Raji (cell line): ENCODE data around the gene RNASEH2A.

Source experiments
- POLR2A ChIP-seq: IDR thresholded peaks from 2 replicates; pipeline ENCODE4 v1.6.1; 2011; ENCODE audit warnings: low read depth, low read length, control low read depth; ENCODE audit not compliant: insufficient read depth

RNASEH2A gene

DNA sequence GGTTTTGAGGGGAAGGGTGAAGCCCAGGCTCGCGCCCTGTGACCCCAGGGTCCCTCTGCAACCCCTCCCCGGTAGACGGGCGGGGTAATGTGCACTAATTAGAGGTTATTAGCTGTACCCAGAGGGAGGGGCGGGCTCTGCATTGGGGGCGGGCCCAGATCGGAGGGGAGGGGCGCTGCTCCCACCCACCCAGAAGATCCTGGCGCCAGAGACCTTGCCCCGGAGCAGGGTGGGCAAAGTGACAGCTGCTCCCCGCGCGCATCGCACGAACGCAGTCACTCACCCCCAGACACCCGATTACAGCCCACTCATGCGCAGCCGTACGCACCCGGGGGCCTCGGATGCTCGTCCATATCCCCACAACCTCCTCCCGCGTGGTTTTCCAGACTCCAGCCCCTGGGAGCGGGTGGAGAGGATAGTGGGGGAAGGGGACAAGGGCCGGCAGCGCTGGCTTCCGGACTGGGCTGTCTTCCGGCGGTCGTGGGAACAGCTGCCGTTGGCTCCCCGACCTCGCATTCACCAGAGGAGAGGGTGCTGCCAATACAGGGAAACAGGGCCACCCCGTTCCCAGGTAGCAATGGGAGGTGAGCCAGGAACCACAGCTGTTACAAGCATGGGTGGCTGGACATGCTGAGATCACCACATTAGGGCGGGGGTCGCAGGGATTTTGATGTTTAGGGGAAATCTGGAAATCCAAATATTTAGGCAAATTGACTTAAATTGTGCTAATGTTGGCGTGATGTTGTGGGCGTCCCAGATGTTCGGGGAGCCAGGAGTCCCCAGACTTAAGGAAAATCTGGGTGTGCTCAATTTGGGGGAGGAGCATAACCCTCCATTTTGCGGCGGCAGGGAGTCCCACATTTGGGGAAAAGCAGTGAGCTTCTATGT, 28.1 kb upstream of the RNASEH2A start:
- TF ChIP-seq POLR2A: peak; percentile 65

- TF ChIP-seq POLR2A: no peak
Observed at GRCh38 chr19:12778905-12779161, 27.6 kb upstream of the RNASEH2A start.

DNA sequence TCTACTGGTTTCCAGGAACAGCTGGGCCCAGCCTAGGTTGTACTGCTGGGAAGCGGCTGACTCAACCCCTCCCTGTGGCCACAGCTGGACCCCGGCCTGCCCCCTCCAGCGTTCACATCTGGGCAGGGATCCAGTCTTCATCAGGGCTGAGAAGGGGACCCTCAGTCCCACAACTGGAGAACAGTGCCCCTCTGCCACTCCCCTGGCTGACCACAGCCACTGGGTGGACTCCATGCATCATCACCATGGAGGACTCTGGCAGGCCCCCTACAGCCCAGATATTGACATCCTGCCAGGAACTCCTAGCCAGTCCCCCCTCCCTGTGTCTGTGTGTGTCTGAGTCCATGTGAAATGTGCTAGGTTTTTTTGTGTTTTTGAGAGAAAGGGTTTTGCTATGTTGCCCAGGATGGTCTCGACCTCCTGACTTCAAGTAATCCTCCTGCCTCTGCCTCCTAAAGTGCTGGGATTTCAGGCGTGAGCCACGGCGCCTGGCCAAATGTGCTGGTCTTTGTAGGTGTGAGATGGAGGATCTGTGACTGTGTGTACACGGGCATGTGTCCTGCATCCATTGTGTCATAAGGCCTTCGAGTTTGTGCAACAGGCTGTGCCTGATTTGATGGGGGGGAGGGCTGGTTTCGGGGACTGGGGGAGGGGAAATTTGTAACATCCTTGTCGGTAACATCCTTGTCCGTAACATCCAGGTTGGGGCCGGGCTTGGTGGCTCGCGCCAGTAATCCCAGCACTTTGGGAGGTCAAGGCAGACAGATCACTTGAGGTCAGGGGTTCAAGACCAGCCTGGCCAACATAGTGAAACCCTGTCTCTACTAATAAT, 27.0 kb upstream of the RNASEH2A start:
- 0 out of 2 replicates have a peak, but pooled peaks have one; percentile 25 for TF ChIP-seq POLR2A

DNA sequence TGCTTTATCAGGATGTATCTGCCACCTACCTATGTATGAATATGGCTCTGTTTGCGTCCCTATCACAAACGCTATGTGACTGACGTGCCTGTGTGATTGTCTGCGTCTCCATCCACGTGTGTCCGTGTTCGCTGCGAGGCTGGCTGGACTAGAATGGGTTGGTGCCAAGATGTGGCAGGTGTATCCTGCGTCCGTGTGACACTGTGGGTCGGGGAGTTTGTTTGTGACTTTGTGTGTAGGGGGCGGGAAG, 24.3 kb upstream of the RNASEH2A start:
- TF ChIP-seq POLR2A: no peak

DNA sequence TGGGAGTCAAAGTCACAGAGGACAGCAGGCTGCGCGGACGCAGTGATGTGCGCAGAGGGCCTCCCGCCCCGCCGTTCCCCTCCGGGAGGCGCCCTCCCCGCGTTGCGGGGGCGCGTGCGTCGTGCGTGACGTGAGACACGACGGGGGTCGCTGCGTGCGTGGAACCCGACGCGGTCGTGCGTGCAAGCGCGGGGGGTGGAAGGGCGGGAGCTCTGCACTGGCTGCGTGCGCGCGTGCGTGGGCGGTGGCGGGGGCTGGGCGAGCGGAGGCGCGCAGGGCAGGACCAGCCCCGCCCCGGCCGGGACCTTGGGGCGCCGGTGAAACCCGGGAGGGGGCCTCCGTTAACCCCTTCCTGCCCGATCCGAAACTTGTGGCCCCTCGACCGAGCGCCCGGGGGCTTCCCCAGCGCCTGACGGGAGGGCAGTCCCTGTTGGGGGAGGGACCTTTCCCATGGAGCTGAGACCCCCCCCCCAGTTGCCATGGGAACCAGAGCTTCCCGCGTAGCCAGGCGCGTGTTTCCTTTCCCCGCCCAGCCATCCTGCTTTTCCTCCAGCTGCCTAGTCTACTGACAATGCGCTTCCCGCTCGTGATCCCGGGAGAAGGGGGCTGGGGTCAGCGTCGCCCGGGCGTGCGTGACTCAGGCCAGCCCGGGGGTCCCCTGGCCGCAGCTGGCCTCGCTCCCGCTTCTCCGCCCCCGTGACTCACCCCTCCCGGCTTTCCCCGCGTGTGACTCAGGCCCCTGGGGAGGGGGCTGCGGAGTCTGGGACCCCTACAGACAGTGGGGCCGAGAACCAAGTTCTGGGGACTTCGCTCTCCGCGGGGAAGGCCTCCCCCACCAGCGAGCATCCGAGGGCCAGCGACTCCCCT, 23.7 kb upstream of the RNASEH2A start:
- TF ChIP-seq POLR2A: 0 out of 2 replicates have a peak, but pooled peaks have one; percentile 53

DNA sequence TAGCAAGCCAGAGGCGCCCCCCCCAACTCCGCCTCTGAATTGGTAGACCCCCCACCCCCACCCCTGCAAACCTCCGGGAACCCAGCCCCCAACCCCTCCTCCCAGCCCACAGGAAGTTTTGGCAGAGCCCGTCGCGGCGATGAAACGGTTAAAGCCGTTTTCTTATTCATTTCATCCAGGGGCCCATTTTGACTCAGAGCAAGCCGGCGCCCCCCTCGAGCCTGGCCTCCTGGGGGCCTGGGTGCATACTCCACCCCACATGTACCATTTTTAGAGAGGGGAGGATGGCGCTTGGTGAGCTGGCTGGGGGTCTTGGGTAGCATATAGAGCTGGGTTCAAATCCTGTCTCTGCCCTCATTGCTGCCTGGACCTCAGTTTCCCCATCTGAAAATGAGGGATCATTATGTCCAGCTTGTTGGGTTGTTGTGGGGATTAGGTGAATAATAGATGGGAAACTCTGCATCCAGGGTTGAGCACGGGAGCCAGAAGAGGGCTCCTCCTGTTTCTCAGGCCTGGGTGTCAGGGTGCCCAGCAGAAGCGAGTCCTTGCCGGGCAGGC, 23.0 kb upstream of the RNASEH2A start:
- peak; percentile 22; the same call in 1 of the 2 replicates for TF ChIP-seq POLR2A

DNA sequence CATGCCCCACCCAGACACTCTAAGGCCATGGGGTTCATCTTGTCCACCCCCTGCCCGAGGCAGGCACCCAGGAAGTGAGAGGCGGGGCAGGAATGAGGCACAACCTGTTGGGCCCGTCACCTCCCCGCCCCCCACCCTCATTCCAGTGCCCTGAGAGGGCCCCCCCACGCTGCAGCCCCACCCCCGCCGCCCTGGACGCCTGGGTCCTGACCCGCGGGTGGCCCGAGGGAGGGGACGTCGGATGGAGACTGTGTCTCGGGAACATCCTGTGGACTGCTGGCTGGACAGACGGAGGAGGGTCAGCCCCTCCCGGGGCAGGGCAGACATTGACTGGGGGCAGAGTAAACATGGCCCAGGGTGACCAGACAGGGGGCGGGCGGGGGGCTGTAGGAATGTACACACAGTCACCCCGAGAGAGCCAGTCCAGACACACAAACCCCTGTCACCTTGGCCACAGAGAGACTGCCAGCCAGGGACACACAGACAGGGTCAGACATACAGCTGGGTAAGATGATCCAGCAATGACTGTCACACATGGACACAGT, 22.5 kb upstream of the RNASEH2A start:
- 0 out of 2 replicates have a peak, but pooled peaks have one; percentile 4 for TF ChIP-seq POLR2A

DNA sequence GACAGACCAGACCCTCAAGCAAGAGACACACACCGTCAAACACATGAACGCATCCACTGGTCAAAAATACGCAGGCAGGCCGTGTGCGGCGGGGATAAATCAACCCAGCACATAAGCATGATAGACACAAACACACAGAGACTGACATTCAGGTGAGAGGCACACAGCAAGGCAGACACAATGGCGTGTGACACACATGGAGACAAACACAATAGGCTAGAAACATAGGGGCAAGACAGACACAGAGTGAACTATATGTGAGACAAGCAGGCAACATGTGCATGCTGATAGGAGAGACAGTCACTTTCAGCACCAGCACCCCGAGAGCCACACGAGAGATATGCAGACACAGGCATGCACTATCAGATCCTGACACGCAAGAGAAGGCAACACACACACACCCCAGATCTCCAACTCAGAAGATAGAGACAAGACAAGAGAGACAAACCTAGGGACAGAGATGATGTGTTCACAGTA, 22.0 kb upstream of the RNASEH2A start:
- TF ChIP-seq POLR2A: peak; percentile 31

GRCh38 chr19:12784871-12785430, 21.4 kb upstream of the RNASEH2A start:
- peak; percentile 32 for TF ChIP-seq POLR2A

DNA sequence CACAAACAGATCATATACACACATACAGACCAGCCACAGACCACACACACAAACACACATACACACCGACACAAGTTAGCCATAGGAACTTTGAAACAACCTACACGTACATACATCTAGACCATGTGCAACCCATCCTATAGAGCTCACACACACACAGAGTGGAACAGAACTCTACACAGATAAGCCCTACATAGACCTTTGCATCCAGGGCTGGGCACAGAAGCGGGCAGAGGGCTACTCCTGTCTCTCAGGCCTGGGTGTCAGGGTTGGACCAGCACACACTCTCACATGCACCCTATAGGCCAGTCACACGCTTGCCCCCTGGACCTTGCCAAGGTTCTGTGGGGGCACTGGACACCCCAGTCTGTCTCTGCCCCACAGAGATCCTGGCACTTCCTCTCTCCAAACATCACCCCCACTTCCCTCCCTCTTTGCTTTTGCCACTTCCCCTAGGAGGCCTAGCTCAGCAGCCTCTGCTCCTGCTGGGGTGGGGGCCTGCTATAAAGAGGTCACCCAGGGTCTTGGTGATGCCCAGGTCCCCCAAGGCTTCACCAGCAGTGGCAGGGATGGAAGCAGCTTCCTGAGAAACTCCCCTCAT, 20.9 kb upstream of the RNASEH2A start:
- no peak; the same call in 1 of the 2 replicates for TF ChIP-seq POLR2A

DNA sequence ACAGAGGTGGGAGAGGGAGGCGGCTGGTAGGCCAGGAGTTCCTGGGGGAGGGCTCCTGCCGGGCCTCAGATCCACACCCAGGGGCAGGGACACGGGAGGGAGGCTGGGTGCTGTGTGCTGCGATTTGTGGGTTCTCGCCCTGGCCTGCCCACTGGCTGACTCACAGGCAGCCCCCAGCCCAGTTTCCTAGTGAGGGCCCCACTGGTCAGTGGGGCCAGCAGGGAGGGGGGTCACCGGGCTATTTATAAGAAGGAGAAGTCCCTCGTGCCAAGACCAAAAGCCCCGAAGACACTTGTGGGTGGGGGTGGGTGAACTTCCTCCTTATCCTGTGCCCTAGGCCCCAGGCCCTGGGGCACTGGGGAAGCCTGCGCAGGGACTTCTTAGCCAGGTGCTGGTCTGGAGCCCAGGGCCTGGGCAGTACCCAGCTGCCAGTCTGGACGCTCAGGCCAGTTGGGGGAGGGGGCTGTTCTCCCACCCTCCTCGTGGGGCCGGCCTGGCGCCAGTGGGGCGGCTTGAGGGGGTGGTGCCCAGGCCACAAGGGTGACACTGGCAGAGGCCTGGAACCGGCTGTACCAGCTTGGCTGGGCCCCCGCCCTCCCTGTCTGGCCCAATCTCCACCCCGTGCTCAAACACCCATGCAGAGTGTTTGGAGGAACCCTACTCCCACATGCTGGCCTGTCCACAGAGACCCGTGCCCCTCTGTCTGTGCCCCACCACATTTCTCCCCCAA, 20.1 kb upstream of the RNASEH2A start:
- TF ChIP-seq POLR2A: peak; percentile 24; the same call in 1 of the 2 replicates

GRCh38 chr19:12786952-12787351, 19.4 kb upstream of the RNASEH2A start:
- TF ChIP-seq POLR2A: 0 out of 2 replicates have a peak, but pooled peaks have one; percentile 3

- no peak for TF ChIP-seq POLR2A
Observed at GRCh38 chr19:12787458-12787857, 18.9 kb upstream of the RNASEH2A start.
